GM18858 (cell line): ENCODE measurements around the gene SP100.
A peak's percentile ranks its signal among the peaks of the same experiment; 100 is the strongest.

ENCODE experiments used
- ATAC-seq: cut with Tn5 transposase; IDR thresholded peaks from one replicate; pipeline ENCODE4 v1.9.1; 2021; ENCODE audit not compliant: unreplicated experiment

Gene SP100

DNA sequence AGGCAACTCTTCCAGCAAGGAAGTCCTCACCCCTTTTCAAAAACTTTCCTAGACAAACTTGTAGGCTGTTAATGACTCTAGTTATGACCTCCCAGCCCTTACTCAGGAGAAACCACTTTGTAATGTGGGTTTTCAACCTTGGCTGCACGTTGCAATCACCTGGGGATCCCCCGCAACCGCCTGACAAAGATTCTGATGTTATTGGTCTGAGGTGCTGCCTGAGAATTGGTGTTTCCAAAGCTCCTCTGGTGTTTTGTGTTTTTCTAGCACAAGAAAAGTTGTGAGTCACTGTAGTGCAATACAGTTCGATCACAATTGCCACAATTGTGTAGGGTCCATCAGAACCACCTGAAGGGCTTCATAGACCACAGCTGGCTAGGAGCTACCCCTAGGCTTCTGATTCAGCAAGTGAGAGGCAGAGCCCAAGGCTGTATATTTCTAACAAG, 121.6 kb downstream of the SP100 start:
- peak; percentile 70 for ATAC-seq

GRCh38 chr2:230540332-230540731, 124.3 kb downstream of the SP100 start:
- ATAC-seq = no peak

DNA sequence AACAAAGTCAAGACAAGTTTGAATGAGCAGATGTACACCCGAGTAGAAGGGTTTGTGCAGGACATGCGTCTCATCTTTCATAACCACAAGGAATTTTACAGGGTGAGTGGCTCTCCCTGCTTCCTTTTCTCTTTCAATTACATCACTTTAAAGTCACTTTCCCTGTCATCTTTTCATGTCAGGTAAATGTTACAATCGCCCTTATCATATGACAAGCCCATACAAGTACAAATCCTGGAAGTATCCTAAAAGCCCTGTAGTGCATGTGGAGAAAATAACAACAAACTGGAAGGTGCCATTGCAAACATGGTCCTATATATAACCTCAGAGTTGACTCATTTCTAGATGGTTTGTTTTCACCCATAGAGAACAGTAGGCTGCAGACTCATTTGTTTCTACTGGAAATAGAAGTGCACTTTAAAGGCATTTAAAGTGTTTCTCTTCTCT, 126.0 kb downstream of the SP100 start:
- ATAC-seq = peak; percentile 83

GRCh38 chr2:230542751-230543150, 126.8 kb downstream of the SP100 start:
- ATAC-seq = no peak

DNA sequence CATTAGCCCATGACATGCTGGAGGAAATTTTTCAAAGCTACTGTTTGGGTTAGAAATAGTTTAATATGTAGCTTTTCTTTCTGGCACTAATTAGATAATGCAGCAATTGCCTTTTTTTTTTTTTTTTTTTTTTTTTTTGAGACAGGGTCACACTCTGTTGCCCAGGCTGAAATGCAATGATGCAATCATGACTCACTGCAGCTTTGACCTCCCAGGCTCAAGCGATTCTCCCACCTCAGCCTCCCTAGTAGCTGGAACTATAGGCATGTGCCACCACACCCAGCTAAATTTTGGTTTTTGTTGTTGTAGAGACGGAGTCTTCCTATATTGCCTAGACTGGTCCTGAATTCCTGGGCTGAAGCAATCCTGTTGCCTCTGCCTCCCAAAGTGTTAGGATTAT, 136.2 kb downstream of the SP100 start:
- no peak for ATAC-seq

GRCh38 chr2:230557065-230557464, 141.1 kb downstream of the SP100 start:
- ATAC-seq = no peak

GRCh38 chr2:230564805-230565779, 149.1 kb downstream of the SP100 start:
- peak; percentile 66 for ATAC-seq

DNA sequence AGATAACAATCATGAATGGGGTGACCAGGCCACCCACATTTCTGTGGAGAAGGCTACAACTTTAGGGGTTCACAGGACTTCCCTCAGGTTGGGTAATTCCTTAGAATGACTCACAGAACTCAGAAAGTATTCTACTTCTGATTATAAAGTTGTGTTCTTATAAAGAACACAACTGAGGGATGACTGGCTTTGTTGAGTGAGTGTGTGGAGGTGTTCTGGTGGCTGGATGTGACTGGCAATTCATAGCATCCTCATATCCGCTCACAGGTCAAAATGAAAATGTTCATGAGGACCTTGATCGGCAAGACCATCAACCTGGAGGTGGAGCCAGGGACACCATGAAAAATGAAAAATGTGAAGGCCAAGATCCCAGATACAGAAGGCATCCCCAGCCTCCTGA, 153.3 kb downstream of the SP100 start:
- no peak for ATAC-seq

GRCh38 chr2:230570987-230571386, 155.0 kb downstream of the SP100 start:
- no peak for ATAC-seq

DNA sequence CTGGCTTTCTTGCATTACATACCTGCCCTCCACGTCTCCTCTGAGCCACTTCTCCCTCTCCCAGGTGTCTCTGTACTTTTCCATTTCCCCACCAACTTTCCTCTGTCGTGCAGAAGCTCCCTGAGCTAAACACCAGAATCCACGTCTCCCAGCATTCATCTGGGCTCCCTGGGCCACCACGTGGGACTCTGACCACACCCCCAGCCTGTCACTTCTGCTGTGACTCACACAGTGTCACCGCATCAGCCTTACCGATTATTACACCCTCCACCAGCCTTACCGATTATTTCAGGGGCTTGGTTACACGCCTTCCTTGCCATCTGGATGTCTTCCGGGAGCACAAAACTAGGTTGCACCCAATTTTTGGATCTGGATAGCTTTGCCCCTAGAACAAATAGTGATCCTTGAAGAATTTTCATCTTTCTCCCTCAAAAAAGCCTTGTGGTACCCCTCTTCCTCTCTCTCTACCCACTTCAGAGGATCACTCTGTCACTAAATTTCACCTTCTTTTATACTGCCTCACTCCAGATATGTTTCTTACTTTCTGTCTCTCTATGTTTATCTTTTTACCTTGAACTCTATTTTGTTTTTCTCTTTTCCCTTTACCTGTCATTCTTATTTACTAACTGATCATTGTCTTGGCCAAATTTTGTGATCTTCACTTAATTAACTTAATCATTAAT, 159.8 kb downstream of the SP100 start:
- ATAC-seq = no peak

DNA sequence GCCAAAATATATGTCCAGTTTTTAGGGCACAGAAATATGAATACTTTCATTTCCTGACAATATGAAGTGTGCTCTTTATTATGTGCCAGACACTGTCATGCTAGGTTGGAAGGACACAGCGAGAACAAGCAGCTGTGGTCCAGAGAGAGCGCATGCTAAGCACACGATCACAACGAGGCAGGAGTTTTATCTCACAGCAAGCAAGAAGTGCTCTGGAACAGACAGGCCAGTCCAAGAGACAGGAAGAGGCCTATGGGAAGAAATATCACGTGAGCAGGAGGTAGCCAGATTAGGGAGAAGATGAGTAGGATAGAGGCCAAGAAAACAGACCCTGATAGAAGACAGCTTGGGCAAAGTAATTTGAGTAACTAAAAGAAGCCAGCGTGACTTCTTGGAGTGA, 161.1 kb downstream of the SP100 start:
- no peak for ATAC-seq

GRCh38 chr2:230578106-230578505, 162.1 kb downstream of the SP100 start:
- ATAC-seq = no peak

GRCh38 chr2:230582851-230583283, 166.9 kb downstream of the SP100 start:
- ATAC-seq = peak; percentile 73

DNA sequence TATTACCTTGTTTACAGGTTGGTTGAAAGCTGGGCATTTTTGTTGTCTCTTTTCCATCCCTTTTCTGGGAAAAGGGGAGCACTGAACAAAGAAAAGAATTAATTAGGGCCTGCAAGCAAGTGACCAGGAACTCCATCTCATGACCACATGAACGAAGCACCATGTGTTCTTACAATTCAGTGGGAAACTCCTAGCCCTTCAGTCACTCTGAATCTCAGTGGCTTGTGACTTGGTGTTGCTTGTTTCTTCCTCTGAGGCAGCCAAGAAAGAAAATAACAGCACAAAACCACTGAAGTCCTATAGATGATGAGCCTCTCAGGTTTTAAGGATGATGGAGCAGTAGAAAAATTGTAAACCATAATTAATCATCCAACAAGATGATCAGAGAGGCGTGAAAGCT, 167.6 kb downstream of the SP100 start:
- ATAC-seq = no peak

- no peak for ATAC-seq
Measured at GRCh38 chr2:230586328-230586982, 170.5 kb downstream of the SP100 start.

- peak; percentile 10 for ATAC-seq
Measured at GRCh38 chr2:230589025-230589424, 173.0 kb downstream of the SP100 start.

- ATAC-seq = peak; percentile 92
Measured at GRCh38 chr2:230589497-230590015, 173.6 kb downstream of the SP100 start.

DNA sequence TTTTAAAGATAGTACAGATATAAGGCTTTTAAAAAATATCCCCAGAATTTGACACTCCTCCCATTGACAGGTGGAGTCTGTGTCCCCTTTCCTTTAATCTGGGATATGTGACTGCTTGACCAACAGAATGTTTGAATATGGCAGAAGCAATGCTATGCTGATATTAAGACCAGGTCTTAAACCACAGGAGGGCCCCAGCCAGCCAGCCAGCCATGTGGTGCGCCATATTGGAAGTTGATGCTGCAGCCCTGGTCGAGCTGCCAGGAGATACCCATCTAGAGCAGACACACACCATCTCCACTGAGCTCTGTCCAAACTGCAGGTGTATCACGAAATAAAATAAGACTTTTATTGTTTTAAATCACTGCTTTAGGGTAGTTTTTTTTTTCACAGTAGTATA, 174.3 kb downstream of the SP100 start:
- no peak for ATAC-seq

GRCh38 chr2:230591850-230592249, 175.8 kb downstream of the SP100 start:
- no peak for ATAC-seq

DNA sequence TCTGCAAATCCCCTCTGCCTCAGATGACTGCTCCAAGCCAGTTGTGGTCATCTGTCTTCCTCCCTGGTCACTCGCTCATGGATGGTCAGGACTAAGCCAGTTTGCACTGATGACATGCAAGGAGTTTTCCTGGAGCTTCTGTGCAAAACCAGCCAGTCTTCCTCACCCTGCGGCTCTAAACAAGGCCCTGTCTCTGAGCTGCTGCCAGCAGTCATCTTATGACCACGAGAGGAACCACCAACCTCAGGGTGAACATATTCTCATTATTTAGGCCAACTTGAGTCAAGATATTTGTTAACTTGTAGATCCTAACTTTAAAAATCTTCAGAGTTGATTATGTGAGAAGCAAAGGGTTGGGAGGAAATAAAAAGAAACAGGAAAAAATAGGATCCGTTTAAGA, 176.8 kb downstream of the SP100 start:
- no peak for ATAC-seq
